Loucy (cell line): Measurements from ENCODE around the gene DIRAS3.

Experiments used
- CTCF ChIP-seq: fragments of 200-600 bp; sonication (generic); conservative IDR thresholded peaks from 2 replicates; pipeline ENCODE4 v1.5.1; 2014; ENCODE audit warnings: mild to moderate bottlenecking, antibody characterized with exemption, low read length
- EZH2phosphoT487 ChIP-seq: fragments of 200-600 bp; IDR thresholded peaks from 2 replicates; pipeline ENCODE4 v1.6.1; 2018; ENCODE audit warnings: antibody characterized with exemption, mild to moderate bottlenecking, moderate library complexity, borderline replicate concordance

DNA sequence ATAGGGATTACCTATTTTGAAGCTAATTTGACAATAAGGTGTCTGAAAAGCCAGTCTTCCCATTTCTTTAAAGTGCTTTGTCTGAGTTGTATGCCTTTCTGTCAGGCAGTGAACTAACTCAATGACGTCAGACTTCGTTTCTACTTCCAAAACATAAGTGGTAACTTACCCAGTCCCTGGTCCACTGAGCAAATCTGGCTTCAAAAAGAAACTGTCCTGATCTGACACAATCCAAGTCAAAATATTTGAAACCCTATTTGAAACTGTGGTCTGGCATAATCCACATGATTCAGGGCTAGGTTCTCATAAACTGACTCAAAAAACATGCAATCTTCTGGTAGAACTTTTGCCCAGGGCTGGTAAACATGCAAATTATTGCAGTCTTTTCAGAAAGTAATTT is 34.0 kb downstream of the DIRAS3 start:
- TF ChIP-seq CTCF: no peak
- TF ChIP-seq EZH2phosphoT487: no peak
